Activated CD4-positive, alpha-beta T cell treated with anti-CD3 and anti-CD28 coated beads, Interleukin-2, Interleukin-6, amounts not matched to agents 100 ng/mL and 50 ng/mL, durations not matched to agents 16 hours and 8 hours (primary cell): ENCODE results near the gene TMEM63A.
"Not testable (repeated sequence)": the region's sequence is repeated elsewhere in the genome, so short reads cannot be mapped to it uniquely, and the experiment has no call there.

ENCODE experiments used
- DNase-seq: peaks from one replicate; pipeline ENCODE4 v3.0.0-alpha.2; 2020

The TMEM63A gene

DNA sequence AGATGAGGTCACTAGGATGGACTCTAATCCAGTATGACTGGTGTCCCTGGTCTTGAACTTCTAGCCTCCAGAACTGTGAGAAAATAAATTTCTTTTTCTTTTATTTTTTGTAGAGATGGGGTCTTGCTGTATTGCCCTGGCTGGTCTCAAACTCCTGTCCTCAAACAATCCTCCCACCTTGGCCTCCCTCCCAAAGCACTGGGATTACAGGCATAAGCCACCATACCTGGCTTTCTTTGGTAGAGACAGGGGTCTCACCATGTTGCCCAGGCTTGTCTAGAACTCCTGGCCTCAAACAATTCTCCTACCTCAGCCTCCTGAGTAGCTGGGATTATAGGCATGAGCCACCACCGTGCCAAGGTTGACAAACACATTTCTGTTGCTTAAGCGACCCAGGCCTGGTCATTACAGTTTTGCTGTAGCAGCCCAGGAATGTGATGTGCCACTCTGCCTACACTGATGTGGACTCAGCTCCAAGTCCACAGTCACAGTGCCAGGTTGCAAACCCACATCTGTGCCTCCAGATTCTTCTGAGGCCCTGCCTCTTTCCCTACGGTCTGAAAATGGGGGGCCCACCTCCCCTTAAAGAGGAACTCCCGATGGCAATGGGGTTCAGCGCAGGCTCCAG lies 25.9 kb upstream of the TMEM63A start:
- DNase-seq, result no peak

DNA sequence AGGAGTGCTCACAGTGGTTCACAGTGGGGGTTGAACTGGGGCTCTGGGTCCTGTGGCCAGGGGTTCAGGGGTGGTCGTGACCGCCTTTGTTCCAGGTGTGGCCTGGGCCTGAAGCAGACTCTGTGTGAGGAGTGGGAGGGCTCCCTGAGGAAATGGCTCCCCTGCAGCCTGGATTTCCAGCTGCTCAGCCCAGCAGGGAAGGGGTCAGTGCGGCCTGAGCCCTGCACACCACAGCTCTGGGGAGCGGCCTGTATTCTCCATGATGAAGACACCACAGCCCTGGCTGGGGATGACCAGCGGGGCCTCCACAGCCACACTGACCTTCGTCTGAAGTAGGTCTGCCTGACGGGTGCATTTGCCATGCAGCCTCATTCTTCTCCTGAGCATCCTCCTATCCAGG lies 25.2 kb upstream of the TMEM63A start:
- DNase-seq, result no peak

- no peak for DNase-seq
Measured at GRCh38 chr1:225906467-225906866, 24.3 kb upstream of the TMEM63A start.

- DNase-seq, result no peak
Measured at GRCh38 chr1:225903623-225904022, 21.4 kb upstream of the TMEM63A start.

GRCh38 chr1:225899044-225899925 lies 17.1 kb upstream of the TMEM63A start:
- no peak for DNase-seq

DNA sequence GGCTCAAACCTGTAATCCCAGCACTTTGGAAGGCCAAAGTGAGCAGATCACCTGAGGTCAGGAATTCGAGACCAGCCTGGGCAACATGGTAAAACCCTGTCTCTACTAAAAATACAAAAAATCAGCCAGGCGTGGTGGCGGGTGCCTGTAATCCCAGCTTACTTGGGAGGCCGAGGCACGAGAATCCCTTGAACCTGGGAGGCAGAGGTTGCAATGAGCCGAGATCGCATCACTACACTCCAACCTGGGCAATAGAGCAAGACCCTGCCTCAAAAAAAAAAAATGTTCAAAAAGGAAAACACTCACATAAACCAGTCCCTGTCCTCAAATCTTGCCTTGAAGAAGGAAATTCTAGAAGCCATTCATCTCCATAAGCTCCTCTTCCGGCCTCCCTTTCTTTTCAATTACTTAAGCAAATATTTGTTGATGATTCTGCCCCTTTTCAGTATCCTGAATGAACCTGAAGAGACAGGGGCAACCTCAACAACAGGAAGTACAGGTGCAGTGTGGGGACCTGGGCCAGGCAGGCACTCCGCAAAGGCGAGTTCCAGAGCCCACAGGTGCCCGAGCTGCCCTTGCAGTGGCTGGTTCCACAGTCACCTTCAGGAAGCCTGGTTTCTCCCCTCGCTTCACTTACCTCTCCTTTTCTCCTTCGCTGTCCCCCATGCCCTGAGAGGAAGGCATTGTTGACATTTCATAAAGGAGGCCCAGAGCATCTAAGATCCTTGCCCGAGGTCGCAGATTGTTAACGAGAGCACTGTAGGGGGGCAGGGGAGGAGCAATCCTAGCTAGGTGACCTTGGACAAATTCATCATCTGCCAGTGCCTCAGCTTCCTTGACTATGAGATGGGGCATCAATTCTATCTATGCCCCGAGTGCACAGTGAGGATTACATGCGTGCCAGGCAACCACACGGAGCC lies 15.7 kb upstream of the TMEM63A start:
- DNase-seq, result no peak

GRCh38 chr1:225896937-225897549 lies 14.9 kb upstream of the TMEM63A start:
- peak; percentile 90 for DNase-seq

DNA sequence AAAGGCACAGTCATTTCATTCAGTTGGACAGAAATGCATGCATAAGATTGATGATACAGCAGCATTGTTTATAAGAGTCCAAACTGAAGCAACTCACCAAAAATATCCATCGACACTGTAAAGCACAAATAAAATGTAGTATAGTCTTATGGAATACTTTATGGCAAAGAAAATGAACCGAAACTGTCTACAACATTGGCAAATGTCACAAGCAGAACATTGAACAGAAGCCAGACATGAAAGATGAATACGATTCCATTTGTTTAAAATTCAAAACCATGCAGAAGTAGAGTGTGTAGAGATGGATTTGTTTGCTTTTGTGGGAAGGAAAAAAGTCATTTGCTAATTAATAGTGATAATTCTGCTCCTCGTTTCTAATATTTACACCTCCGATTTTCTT lies 14.3 kb upstream of the TMEM63A start:
- DNase-seq, result no peak

DNA sequence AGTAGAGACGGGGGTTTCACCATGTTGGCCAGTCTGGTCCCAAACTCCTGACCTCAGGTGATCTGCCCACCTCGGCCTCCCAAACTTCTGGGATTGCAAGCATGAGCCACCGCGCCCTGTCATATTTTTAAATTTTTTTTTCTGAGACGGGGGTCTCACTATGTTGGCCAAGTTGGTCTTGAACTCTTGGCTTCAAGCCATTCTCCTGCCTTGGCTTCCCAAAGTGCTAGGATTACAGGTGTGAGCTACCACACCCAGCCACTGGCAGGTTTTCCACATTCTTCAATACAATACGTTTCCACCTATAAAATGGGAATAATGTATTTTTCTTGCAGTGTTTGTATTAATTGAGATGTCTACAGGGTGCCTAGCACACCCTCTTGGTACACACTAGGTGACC lies 10.1 kb upstream of the TMEM63A start:
- DNase-seq, result no peak

- no peak for DNase-seq
Measured at GRCh38 chr1:225891229-225891972, 9.2 kb upstream of the TMEM63A start.

DNA sequence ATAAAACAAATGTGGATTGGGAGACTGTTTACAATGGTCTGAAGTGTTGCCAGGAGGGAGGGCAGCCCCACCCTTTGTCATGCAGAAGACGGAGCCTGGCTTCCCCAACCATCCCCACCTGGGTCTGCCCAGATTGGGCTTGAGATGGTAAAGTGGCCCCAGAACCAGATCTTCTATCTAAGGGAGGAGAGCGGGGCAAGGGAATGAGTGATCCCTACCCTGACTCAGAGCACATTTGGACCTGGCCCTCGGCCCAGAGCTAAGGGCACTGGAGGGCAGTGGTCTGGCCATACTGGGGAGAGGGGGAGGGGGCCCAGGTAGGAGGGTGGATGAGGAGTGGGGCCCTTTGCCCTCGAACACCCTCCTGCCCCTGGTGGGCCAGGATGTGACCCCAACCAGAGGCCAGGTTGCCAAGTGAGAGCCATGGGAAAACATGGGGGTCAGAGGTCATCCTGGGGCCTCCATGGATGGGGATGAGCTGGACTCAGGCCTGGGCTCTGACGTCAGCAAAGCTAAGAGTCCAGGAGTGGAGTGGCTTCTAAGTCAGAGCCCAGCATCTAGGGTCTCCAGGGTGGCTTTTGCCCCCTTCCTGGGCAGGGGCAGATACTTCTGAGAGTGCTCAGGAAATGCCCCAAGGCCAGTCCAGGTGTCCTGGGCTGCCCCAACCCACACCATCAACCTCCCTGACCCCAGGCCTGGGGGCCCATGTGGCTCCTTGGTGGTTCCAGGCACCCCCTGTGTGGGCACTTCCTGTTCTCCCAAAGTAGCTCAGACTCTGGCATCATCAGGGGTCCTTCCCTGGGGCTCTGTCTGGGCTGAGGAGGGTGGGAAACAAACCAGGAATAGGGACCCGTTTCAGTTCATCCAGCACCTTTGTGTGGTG lies 8.4 kb upstream of the TMEM63A start:
- DNase-seq, result no peak

- no peak for DNase-seq
Measured at GRCh38 chr1:225889743-225890142, 7.6 kb upstream of the TMEM63A start.

DNA sequence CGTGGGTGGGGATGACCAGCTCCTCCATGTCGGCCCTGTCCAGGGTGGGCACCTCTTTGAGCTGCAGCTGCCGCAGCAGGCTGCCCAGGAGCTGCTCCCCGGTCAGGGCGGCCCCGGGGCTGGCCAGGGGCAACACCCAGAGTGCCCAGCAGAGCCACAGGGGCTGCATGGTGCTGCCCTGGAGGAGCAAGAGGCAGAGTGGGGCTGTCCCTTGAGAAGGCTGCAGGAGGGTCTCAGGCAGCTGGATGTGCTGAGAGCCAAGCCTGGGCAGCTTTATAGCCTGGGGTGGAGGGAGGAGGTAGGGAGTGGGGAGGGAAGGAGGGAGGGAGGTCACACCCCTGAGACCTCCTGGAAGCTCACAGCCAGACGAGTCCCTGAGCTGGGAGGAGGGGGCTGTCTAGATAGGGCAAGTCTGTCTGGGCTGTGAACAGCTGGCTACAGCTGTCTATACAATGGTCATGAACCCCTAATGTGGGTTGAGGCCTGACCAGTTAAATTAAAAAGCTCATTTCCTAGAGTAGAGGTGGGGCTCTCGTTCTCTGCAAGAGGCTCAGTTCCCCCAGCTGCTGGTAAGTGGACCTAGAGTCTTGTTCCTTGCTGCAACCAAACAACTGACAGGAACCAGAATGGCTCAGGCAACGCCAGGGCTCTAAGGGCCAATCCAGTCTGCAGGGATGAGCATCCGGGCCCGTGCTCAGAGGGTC lies 6.9 kb upstream of the TMEM63A start, which contains the start of gene LEFTY1:
Gene LEFTY1 (minus strand): TSS at position 249 of the 704 bp plus-strand sequence. CDS start 80 bp downstream, at position 169.
- DNase-seq, result no peak

- no peak for DNase-seq
Measured at GRCh38 chr1:225888289-225888897, 6.2 kb upstream of the TMEM63A start.

DNA sequence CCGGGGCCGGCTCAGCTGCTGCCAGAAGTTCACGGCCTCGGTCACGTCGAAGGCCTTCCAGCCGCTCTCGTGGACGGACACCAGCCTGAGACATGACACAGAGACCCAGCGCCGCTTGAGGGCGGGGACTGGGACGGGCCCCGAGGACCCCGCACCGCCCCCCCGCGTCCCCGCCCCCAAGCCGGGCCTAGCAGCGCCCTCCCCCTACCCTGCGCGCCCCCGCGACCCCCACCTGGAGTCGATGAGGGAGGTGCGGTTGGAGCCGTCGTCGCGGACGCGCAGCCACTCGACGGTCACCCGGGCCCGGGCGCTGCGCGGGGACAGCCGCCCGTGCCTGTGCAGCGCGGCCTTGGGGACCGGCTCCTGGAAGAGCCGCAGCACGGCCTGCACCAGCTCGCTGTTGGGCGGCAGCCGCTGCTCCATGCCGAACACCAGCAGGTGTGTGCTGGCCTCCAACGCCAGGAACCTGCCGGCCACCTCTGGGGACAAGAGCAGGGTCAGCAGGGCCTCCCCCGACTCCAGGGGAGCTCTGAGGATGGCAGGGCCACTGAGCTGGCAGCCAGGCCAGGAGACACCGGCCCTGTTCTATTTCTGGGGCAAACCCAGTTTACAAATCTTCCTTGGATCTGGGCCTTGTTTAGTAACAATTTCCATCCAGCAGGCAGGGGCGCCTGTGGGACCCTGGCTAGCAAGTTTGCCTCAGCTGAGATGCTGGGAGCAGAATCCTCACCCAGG lies 5.5 kb upstream of the TMEM63A start:
- not testable (repeated sequence) for DNase-seq

DNA sequence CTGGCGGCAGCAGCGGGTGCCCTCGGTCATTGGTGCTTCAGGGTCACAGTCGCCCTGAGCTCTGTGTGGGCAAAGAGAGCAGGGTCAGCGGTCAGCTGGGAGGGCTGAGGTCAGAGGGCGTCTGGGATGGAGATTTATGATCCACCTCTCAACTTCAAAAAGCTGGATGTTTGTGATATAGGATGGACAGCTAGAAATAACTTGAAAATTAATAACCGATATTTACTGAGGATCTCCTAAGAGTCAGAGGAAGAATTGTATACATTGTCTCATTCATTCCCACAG lies 4.8 kb upstream of the TMEM63A start:
- no peak for DNase-seq

DNA sequence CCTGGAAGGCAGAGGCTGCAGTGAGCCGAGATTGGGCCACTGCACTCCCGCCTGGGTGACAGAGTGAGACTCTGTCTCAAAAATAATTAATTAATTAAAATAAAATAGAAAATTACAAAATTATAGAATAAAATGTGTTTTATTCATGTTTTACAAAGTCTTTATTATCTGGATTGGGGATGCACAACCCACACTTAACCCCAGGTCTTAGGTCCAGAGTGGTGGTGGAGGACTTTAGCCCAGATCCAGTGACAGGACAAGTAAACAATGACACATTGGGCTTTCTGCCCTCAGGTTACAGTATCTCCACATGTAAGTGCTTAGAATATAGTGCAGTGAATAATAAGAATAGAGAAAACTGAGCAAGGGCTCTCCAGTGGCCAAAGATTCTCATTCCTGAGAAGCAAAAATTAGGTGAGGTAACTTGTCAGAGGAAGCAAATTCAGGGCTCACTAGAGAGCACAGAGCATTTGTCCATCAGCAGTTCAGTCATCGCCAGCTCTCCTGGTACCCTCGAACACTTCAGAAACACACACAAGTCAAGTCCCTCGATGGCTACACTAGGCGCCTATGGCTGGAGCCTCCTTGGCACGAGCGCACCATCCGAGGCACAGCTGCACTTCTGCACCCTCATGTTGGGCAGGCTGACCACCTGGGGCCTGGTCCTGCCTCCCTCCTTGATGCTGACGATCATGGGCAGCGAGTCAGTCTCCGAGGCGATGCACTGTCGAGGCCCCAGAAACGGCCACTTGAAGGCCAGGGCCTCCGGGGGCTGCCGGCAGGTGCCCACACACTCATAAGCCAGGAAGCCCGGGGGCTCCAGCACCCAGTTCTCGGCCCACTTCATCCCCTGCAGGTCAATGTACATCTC lies 4.2 kb upstream of the TMEM63A start:
- DNase-seq, result no peak

DNA sequence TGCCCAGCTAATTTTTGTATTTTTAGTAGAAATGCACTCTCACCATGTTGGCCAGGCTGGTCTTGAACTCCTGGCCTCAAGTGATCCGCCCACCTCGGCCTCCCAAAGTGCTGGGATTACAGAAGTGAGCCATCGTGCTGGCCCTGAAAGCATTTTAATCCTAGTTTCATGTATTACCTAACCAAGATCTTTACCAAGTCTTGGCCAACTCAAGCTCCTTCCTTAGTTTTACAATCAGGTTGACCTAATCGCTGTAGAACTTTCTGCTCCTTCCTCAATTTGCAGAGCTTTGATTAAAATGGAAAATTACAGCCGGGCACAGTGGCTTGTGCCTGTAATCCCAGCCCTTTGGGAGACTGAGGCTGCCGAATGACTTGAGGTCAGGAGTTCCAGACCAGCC lies 3.2 kb upstream of the TMEM63A start:
- DNase-seq, result no peak
